ENCODE data around the gene RMND5A. TPM values are rescaled to one million over a fixed set of nuclear protein-coding genes. Genes with fewer than 3 reads are reported as not detected.

The RMND5A gene
- total RNA-seq, 2 experiments from 2014 or later: 34.4 to 35.2 TPM

DNA sequence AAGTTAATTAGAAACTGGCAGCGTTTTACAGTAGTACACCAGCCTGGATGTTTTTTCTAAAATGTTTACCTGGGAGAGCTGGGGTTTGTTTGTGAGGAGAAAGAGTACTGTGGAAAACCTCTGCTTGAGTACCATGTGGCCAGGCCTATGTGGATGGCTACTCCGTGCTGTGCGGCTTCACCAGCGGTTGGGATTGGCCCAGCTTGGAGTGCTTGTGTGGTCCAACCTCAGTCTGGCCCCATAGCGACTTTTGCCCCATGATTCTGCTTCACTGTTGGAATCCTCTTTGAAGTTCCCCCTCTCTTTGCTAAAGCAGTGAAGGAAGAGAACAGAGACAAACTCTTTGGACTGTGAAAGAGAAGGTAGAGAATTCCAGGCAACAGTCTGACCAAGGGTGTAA is 54.8 kb downstream of the RMND5A start:
- Mint-ChIP-seq H3K4me3 (no peak overlapping the region), H3K27me3 (ENCODE audit: low read depth) (no peaks in the 10 kb centered on the region), H3K36me3 (ENCODE audit: low read depth) (peaks cover 52% of the 10 kb centered on the region), H3K9me3 (ENCODE audit: insufficient read depth) (no peaks in the 10 kb centered on the region), H3K27ac (peak overlapping the region; percentile 57), H3K4me1 (ENCODE audit: low read depth) (peaks cover 16% of the 10 kb centered on the region)
- ChIA-PET CTCF (interaction anchor here (1.5 to 3.9 kb wide), 2 partner anchors 10 to 21 kb away, joined by 3 to 20 read pairs; no protein-coding TSS in a partner anchor), POLR2A (interaction anchor here (0.6 kb wide), 1 partner anchor 16 kb away, joined by 3 read pairs; the partner anchor contains the start of gene CD8A)
- DNase-seq: no peak
- no peak for ATAC-seq

DNA sequence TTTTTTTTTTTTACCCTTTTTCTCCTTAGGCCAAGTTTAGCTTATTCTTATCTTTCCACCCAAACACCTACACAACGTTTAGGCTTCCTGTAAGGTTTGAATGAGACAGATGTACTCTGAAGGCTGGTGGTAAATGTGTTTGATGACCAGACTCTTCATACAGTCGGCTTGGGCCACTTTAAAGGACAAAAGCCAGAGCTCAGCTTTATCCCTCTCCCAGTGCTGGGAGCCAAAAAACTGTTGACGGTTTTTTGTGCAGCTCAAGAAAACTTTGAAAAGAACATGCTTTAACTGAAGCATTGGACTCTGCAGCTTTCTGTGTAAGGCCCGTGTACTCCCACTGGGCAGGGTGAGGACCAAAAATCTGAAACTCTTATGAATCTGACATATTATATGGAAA is 55.2 kb downstream of the RMND5A start:
- ChIA-PET POLR2A (interaction anchor here (0.6 to 0.7 kb wide), 2 partner anchors 10 to 16 kb away, joined by 3 read pairs; partner anchors contain the start of gene CD8A), CTCF (interaction anchor here (1.5 to 3.9 kb wide), 2 partner anchors 11 to 21 kb away, joined by 3 to 20 read pairs; no protein-coding TSS in a partner anchor)
- Mint-ChIP-seq H3K27ac (no peak overlapping the region), H3K36me3 (ENCODE audit: low read depth) (peaks cover 48% of the 10 kb centered on the region), H3K9me3 (ENCODE audit: insufficient read depth) (no peaks in the 10 kb centered on the region), H3K4me3 (no peak overlapping the region), H3K27me3 (ENCODE audit: low read depth) (no peaks in the 10 kb centered on the region), H3K4me1 (ENCODE audit: low read depth) (peaks cover 15% of the 10 kb centered on the region)
- ATAC-seq (no peak), DNase-seq (no peak)

DNA sequence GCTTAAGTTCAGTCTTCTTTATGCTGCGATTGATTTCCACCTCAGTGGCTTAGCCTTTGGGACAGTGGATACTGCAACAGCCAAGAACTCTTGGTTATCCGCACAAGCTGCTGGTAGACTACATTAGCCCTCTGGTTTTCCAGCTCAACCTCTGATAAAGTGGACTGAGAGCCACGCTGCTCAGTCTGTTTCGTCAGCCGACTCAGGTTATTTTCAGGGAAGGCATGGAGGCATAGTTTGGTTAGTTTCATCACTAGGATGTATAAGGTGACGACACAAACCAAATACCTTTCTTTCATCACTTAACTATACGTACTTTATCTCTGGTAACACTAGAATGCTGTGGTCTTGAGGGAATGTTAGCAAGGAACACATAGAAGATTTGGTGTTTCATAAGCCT is 56.4 kb downstream of the RMND5A start:
- ChIA-PET CTCF (interaction anchor here (1.5 to 3.9 kb wide), 2 partner anchors 12 to 22 kb away, joined by 3 to 20 read pairs; no protein-coding TSS in a partner anchor), POLR2A (interaction anchor here (0.7 kb wide), 1 partner anchor 1406 kb away, joined by 3 read pairs; no protein-coding TSS in a partner anchor)
- no peak for ATAC-seq
- Mint-ChIP-seq H3K27ac (no peak overlapping the region), H3K27me3 (ENCODE audit: low read depth) (no peaks in the 10 kb centered on the region), H3K9me3 (ENCODE audit: insufficient read depth) (no peaks in the 10 kb centered on the region), H3K36me3 (ENCODE audit: low read depth) (peaks cover 36% of the 10 kb centered on the region), H3K4me1 (ENCODE audit: low read depth) (peaks cover 18% of the 10 kb centered on the region), H3K4me3 (no peak overlapping the region)
- no peak for DNase-seq

DNA sequence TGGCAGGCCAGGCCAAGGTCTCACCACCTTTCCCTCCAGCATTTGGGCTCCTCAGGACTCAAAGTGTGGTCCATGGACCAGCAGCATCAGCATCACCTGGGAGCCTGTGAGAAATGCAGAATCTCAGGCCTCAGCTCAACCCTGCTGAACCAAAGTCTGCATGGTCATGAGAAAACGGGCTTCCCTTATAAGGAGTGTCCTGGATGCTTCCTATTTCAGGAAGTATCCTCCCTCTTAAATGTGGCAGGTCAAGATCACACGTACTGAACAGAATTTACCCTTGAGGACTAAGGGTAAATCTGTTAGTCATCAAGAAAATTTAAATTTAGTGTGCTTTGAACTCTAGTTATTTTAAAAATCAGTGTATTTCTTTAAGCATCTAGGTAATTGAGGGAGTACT is 58.9 kb downstream of the RMND5A start:
- H3K4me3 Mint-ChIP-seq: no peak overlapping the region
- H3K4me1 Mint-ChIP-seq (ENCODE audit: low read depth): peaks cover 28% of the 10 kb centered on the region
- ChIA-PET CTCF (interaction anchor here (1.7 to 19.7 kb wide), 3 partner anchors 11 to 29 kb away, joined by 4 to 243 read pairs (median 23); no protein-coding TSS in a partner anchor), POLR2A (no interaction called here)
- no peaks in the 10 kb centered on the region for H3K27me3 Mint-ChIP-seq (ENCODE audit: low read depth)
- H3K9me3 Mint-ChIP-seq (ENCODE audit: insufficient read depth): no peaks in the 10 kb centered on the region
- H3K36me3 Mint-ChIP-seq (ENCODE audit: low read depth): peaks cover 24% of the 10 kb centered on the region
- no peak for DNase-seq
- no peak overlapping the region for H3K27ac Mint-ChIP-seq
- no peak for ATAC-seq

DNA sequence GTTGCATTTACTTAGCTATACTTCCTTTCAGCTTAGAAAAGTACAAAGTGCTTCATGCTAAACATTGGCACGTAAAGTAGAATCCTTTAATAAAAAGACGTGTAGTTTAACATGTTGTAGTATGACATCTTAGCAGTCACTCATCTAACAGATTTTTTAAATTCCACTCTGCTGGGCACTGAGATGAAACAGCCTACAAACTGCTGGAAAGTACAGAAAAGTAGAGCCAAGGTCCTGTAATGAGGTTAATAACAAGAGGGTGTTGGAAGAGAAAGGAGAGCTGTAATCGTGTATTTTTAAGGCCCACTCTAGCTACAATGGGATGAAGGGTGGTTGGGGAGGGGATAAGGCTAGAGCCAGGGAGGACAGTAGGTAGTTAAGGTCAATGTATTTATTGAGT is 59.9 kb downstream of the RMND5A start:
- ChIA-PET CTCF (interaction anchor here (1.0 to 19.7 kb wide), 4 partner anchors 10 to 28 kb away, joined by 4 to 243 read pairs (median 16); no protein-coding TSS in a partner anchor), POLR2A (no interaction called here)
- no peak for DNase-seq
- Mint-ChIP-seq H3K27me3 (ENCODE audit: low read depth) (no peaks in the 10 kb centered on the region), H3K4me3 (no peak overlapping the region), H3K27ac (no peak overlapping the region), H3K4me1 (ENCODE audit: low read depth) (peaks cover 38% of the 10 kb centered on the region), H3K36me3 (ENCODE audit: low read depth) (peaks cover 27% of the 10 kb centered on the region), H3K9me3 (ENCODE audit: insufficient read depth) (no peaks in the 10 kb centered on the region)
- ATAC-seq: no peak

DNA sequence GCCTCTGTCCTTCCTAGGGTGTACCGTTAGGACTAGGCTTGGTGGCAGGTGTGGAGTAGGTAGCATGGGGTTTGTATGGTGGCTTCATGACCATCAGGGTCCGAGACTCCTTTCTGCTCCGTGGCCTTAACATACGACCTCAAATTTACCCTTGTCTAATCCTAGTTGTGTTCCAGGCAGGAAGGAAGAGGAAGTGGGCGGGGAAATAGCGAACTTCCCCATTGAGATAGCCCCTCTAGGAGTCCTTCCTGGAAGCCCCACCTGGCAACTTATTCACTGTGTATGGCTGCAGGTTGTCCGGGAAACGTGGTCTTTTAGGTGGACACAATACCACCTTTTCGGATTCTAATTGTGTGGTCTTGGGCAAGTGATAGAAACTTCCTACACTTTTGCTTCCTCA is 61.3 kb downstream of the RMND5A start:
- ATAC-seq (no peak), DNase-seq (no peak)
- Mint-ChIP-seq H3K27me3 (ENCODE audit: low read depth) (no peaks in the 10 kb centered on the region), H3K27ac (no peak overlapping the region), H3K36me3 (ENCODE audit: low read depth) (peaks cover 38% of the 10 kb centered on the region), H3K4me3 (no peak overlapping the region), H3K4me1 (ENCODE audit: low read depth) (peaks cover 52% of the 10 kb centered on the region), H3K9me3 (ENCODE audit: insufficient read depth) (no peaks in the 10 kb centered on the region)
- CTCF ChIA-PET: interaction anchor here (3.6 to 19.7 kb wide), 2 partner anchors 17 to 26 kb away, joined by 23 to 243 read pairs; no protein-coding TSS in a partner anchor
- POLR2A ChIA-PET: interaction anchor here (1.1 to 7.9 kb wide), 3 partner anchors 9 to 26 kb away, joined by 3 to 164 read pairs (median 6); partner anchors contain the start of gene CD8A

DNA sequence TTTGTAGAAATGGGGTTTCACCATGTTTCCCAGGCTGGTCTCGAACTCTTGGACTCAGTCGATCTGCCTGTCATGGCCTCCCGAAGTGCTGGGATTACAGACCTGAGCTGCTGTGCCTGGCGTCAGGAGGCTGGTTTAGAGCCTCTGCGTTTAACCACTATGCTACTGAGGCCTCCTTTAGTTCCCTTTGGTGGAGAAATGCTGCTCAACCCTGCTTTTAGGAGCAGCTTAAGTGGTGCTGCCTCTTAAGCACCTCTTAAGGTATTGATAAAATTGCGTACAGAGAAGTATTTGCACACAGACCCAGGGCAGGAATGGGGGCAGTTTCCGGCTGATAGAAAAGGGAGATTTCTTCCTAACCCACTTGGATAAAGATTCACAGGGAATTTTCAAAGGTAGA is 62.7 kb downstream of the RMND5A start:
- peak overlapping the region; percentile 41 for H3K27ac Mint-ChIP-seq
- peaks cover 60% of the 10 kb centered on the region for H3K4me1 Mint-ChIP-seq (ENCODE audit: low read depth)
- H3K9me3 Mint-ChIP-seq (ENCODE audit: insufficient read depth): no peaks in the 10 kb centered on the region
- H3K27me3 Mint-ChIP-seq (ENCODE audit: low read depth): no peaks in the 10 kb centered on the region
- peaks cover 45% of the 10 kb centered on the region for H3K36me3 Mint-ChIP-seq (ENCODE audit: low read depth)
- ATAC-seq: no peak
- no peak for DNase-seq
- ChIA-PET POLR2A (interaction anchor here (1.1 to 7.9 kb wide), 4 partner anchors 10 to 43 kb away, joined by 3 to 164 read pairs (median 3); no protein-coding TSS in a partner anchor), CTCF (interaction anchor here (1.4 to 19.7 kb wide), 3 partner anchors 18 to 38 kb away, joined by 3 to 243 read pairs (median 9); no protein-coding TSS in a partner anchor)
- H3K4me3 Mint-ChIP-seq: no peak overlapping the region

DNA sequence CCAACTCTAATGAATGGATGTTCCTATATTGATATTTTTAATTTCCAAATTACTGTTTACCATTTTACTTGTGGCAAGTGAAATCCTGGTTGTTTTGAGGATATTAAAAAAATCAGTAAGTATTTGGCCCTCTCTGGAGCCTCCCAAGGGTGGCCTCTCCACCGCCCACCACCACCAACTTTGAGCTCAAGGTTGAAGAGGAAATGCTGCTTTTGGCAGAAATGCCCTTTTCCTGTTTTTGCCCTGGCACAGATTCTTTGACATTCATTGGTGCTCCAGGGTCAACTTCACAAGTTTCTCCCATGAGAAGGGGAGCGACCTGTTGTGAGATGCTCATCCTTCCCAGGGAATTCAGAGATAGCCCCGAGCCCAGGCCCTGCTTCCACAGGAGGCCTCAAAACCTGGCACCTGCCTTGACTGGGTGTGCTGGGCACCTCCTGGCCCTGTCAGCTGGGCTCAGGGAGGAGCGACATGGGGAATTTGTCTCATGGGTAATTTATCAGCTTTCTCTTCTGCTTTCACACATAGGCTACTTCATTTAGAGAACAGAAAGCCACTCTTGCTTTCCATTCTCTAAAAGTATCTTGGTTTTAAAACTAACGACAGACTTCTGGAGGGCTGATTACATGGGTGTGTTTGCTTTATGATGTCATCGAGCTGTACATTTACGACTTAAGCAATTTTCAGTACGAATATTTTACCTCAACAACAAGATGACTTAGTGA is 63.7 kb downstream of the RMND5A start:
- ChIA-PET POLR2A (interaction anchor here (0.7 to 7.9 kb wide), 4 partner anchors 11 to 40 kb away, joined by 3 to 164 read pairs (median 32); no protein-coding TSS in a partner anchor), CTCF (interaction anchor here (1.1 to 19.7 kb wide), 7 partner anchors 13 to 39 kb away, joined by 3 to 243 read pairs (median 3); no protein-coding TSS in a partner anchor)
- Mint-ChIP-seq H3K4me1 (ENCODE audit: low read depth) (peaks cover 63% of the 10 kb centered on the region), H3K27ac (peak overlapping the region; percentile 99), H3K27me3 (ENCODE audit: low read depth) (no peaks in the 10 kb centered on the region), H3K4me3 (no peak overlapping the region), H3K9me3 (ENCODE audit: insufficient read depth) (no peaks in the 10 kb centered on the region), H3K36me3 (ENCODE audit: low read depth) (peaks cover 56% of the 10 kb centered on the region)
- ATAC-seq (no peak), DNase-seq (no peak)

DNA sequence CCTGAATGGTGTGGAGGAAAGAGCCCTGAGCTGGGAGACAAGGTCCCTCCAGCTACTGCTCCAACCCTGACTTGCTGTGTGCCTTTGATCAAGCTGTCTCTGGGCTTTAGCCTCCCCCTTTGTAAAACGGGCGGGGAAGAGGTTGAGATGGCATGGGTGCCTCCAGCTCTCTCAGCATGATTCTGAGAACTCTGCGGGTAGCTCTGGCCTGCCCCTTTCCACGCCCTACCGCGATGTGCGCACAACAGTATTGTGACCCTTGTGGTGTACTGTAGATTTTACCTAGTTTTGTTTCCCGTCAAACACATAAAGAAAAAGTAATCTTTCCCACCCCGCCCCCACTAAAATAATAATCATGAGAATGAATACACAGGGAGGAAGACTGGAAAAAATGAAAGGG is 65.4 kb downstream of the RMND5A start:
- H3K27me3 Mint-ChIP-seq (ENCODE audit: low read depth): no peaks in the 10 kb centered on the region
- no peaks in the 10 kb centered on the region for H3K9me3 Mint-ChIP-seq (ENCODE audit: insufficient read depth)
- POLR2A ChIA-PET: interaction anchor here (0.6 to 7.9 kb wide), 10 partner anchors 9 to 162 kb away, joined by 3 to 164 read pairs (median 4); partner anchors contain the start of gene RNF103
- H3K36me3 Mint-ChIP-seq (ENCODE audit: low read depth): peaks cover 71% of the 10 kb centered on the region
- ATAC-seq: peak; percentile 75
- H3K4me1 Mint-ChIP-seq (ENCODE audit: low read depth): peaks cover 63% of the 10 kb centered on the region
- H3K4me3 Mint-ChIP-seq: peak overlapping the region; percentile 95
- peak overlapping the region; percentile 99 for H3K27ac Mint-ChIP-seq
- CTCF ChIA-PET: interaction anchor here (0.9 to 19.7 kb wide), 7 partner anchors 10 to 40 kb away, joined by 3 to 243 read pairs (median 11); no protein-coding TSS in a partner anchor
- peak; percentile 95 for DNase-seq

DNA sequence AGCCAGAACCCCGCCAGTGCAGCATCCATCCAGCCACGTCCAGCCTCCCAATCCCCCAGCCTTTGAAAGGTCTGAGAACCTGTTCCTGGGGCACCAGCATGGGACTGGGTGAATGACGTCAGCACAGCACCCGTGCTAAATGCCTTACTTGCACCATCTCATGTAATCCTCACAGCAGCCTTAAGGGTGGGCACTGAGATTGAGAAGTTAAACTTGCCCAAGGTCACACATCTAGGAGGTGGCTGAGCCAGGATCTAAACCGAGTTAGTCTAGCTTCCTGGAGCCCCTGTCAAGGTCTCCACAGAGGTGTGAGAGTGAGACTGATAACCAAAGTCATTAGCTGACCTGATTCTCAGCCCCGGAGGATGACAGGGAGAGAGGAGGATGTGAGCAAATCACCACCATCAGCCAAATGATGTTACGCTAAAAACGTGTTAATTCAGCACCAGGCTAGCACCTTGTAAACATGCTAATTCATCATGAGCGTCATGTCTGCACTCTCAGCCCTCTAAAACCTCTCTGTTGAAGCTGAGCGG is 66.0 kb downstream of the RMND5A start:
- DNase-seq (peak; percentile 88), ATAC-seq (peak; percentile 66)
- peak overlapping the region; percentile 95 for H3K4me3 Mint-ChIP-seq
- H3K27ac Mint-ChIP-seq: peak overlapping the region; percentile 99
- CTCF ChIA-PET: interaction anchor here (0.8 to 19.7 kb wide), 6 partner anchors 9 to 40 kb away, joined by 3 to 243 read pairs (median 7); no protein-coding TSS in a partner anchor
- H3K4me1 Mint-ChIP-seq (ENCODE audit: low read depth): peaks cover 64% of the 10 kb centered on the region
- H3K27me3 Mint-ChIP-seq (ENCODE audit: low read depth): no peaks in the 10 kb centered on the region
- peaks cover 76% of the 10 kb centered on the region for H3K36me3 Mint-ChIP-seq (ENCODE audit: low read depth)
- no peaks in the 10 kb centered on the region for H3K9me3 Mint-ChIP-seq (ENCODE audit: insufficient read depth)
- POLR2A ChIA-PET: interaction anchor here (0.5 to 7.9 kb wide), 9 partner anchors 9 to 1229 kb away, joined by 3 to 164 read pairs (median 4); partner anchors contain the start of gene RNF103

DNA sequence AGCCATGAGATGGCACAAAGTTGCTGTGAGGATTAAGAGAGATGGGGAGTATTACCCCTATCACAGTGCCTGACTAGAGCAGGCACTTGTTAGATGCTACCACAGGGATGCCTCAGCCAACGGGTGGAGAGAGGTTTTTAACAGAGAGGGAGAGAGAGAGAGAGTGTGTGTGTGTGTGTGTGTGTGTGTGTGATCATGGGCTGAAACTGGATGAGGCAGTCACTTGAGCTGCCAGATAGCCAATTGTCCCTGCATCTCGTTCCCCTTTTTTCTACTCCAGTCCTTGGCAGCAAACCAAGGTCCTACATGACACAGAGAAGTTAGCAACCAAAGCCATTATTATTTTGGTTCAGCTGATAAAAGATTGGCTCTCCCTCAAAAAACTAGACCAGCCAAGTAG is 67.6 kb downstream of the RMND5A start:
- Mint-ChIP-seq H3K4me1 (ENCODE audit: low read depth) (peaks cover 63% of the 10 kb centered on the region), H3K9me3 (ENCODE audit: insufficient read depth) (no peaks in the 10 kb centered on the region), H3K36me3 (ENCODE audit: low read depth) (peaks cover 80% of the 10 kb centered on the region), H3K4me3 (peak overlapping the region; percentile 95), H3K27me3 (ENCODE audit: low read depth) (no peaks in the 10 kb centered on the region), H3K27ac (peak overlapping the region; percentile 99)
- peak; percentile 80 for DNase-seq
- ChIA-PET CTCF (interaction anchor here (1.3 to 19.7 kb wide), 2 partner anchors 20 to 23 kb away, joined by 4 to 243 read pairs; no protein-coding TSS in a partner anchor), POLR2A (interaction anchor here (0.6 to 7.9 kb wide), 6 partner anchors 8 to 1461 kb away, joined by 3 to 164 read pairs (median 3); no protein-coding TSS in a partner anchor)
- ATAC-seq: peak; percentile 3

Measured in activated CD8-positive, alpha-beta T cell treated with anti-CD3 and anti-CD28 coated beads, Interleukin-2, amount 10 ng/mL, durations not matched to agents 7 days and 5 days (primary cell).